CD1c-positive myeloid dendritic cell (primary cell): Measurements from ENCODE around the gene MYO15B.

Source experiments
- DNase-seq: peaks from one replicate; pipeline ENCODE4 v3.0.0-alpha.2; 2016; ENCODE audit errors: extremely low spot score

MYO15B gene

GRCh38 chr17:75587675-75588595 lies at the start of gene MYO15B:
MYO15B (plus strand) TSS chr17:75587800; CDS start chr17:75588058, 258 bp downstream.
- peak; percentile 76 for DNase-seq

GRCh38 chr17:75539967-75540729 lies 47.5 kb upstream of the MYO15B start:
- DNase-seq = no peak

GRCh38 chr17:75540923-75541503 lies 46.6 kb upstream of the MYO15B start:
- no peak for DNase-seq

- DNase-seq = no peak
These were observed 45.4 kb upstream of the MYO15B start for GRCh38 chr17:75542229-75542628.

GRCh38 chr17:75542728-75543336 lies 44.8 kb upstream of the MYO15B start:
- DNase-seq = no peak

GRCh38 chr17:75544250-75544649 lies 43.4 kb upstream of the MYO15B start:
- no peak for DNase-seq

GRCh38 chr17:75546181-75546580 lies 41.4 kb upstream of the MYO15B start:
- DNase-seq = no peak

- no peak for DNase-seq
These were observed 40.5 kb upstream of the MYO15B start for GRCh38 chr17:75547091-75547490.

- DNase-seq = no peak
These were observed 38.8 kb upstream of the MYO15B start for GRCh38 chr17:75548813-75549212.

GRCh38 chr17:75549246-75550138 lies 38.1 kb upstream of the MYO15B start:
- DNase-seq = no peak

- DNase-seq = no peak
These were observed 37.5 kb upstream of the MYO15B start for GRCh38 chr17:75550139-75550465.

- DNase-seq = no peak
These were observed 36.3 kb upstream of the MYO15B start for GRCh38 chr17:75551266-75551665.

GRCh38 chr17:75552425-75553294 lies 34.9 kb upstream of the MYO15B start:
- no peak for DNase-seq

GRCh38 chr17:75553295-75554110 lies 34.1 kb upstream of the MYO15B start:
- no peak for DNase-seq

- no peak for DNase-seq
These were observed 31.9 kb upstream of the MYO15B start for GRCh38 chr17:75555679-75556153.

- no peak for DNase-seq
These were observed 30.3 kb upstream of the MYO15B start for GRCh38 chr17:75557075-75557851.

- DNase-seq = no peak
These were observed 29.5 kb upstream of the MYO15B start for GRCh38 chr17:75557852-75558665.
